Measurements from ENCODE around the gene FUS.
"Not testable (repeated sequence)": the region's sequence is repeated elsewhere in the genome, so short reads cannot be mapped to it uniquely, and the experiment has no call there.

The FUS gene

DNA sequence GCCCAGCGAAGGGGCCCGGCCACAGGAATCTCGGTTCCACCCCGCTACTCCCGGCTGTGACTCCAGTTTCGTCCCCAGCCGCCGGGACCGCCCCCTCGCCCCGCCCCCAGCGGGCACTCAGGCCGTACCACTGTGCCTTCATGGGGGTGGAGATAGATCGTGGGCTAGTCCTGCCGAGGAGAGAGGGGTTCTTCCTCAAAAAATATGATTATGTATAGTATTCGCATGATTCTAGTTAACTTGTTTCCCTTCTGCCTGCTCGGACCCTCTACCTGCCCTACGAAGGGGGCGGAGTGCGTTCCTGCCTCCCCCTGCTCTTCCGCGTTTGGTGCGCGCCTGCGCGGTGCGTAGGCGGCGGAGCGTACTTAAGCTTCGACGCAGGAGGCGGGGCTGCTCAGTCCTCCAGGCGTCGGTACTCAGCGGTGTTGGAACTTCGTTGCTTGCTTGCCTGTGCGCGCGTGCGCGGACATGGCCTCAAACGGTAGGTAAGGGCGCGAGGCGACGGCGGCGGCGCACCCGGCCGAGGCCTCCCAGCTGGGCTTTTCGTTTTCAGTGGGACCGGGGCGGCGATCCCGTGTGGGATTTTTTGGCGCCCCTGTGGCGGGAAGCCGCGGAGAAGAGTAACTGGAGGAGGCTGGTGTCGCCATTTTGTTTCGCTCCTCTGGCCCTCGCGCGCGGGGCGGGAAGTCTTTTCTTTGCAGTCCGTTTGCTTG is at the start of gene FUS:
Gene FUS (plus strand): TSS at position 393 of the 713 bp plus-strand sequence. CDS start 76 bp downstream, at position 469.
- peak; percentile 95 for DNase-seq

DNA sequence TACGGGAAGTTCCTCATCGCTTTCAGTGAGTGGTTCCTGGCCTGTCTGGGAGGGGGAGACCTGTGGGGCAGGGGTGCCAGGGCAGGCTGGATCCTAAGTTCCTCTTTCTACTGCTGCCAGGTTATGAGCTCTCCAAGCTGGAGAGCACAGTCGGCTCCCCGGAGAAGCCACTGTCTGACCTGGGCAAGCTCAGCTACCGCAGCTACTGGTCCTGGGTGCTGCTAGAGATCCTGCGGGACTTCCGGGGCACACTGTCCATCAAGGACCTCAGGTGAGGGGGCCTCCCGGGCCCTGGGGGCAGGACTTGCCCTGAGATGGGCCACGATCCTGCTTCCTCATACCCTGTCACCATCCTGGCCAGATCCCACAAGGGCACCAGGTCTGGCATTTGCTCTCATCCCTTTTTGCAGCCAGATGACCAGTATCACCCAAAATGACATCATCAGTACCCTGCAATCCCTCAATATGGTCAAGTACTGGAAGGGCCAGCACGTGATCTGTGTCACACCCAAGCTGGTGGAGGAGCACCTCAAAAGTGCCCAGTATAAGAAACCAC is 49.5 kb upstream of the FUS start:
- DNase-seq, result peak; percentile 33

DNA sequence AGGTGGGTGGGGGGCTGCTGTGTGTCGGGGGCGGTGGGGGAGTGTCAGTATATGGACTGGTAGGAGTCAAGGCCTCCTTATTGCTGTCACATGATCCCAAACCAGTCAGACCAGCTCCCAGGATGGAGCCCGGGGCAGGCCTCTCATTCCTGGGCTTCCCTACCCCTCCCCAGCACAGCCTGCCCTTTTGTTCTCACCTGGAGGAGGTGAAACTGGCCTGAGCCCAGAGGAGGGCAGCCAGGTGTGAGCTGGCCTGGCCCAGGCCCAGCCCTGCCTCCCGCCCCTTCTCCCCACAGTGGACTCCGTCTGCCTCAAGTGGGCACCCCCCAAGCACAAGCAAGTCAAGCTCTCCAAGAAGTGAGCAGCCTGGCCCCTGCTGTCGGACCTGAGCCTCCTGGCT is 49.0 kb upstream of the FUS start:
- DNase-seq, result peak; percentile 22

DNA sequence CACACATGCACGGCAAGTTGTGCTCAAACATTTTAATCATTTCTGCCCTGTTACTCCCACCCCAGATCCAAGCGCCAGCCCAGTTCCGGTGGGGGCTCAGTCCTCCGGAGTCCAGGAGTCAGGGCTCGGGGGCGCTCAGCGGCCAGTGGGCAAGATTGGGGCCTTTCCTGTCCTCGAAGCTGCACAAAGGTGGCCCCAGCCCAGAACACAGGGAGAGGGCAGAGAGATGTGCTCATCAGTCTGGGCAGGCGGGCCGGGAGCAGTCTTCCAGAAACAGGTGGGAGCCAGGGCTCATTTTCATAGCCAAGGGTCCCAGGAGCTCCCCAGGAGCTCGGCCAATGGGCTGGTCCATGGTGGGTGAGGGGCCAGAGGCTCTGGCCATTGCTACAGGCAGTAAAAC is 48.5 kb upstream of the FUS start:
- DNase-seq, result no peak

DNA sequence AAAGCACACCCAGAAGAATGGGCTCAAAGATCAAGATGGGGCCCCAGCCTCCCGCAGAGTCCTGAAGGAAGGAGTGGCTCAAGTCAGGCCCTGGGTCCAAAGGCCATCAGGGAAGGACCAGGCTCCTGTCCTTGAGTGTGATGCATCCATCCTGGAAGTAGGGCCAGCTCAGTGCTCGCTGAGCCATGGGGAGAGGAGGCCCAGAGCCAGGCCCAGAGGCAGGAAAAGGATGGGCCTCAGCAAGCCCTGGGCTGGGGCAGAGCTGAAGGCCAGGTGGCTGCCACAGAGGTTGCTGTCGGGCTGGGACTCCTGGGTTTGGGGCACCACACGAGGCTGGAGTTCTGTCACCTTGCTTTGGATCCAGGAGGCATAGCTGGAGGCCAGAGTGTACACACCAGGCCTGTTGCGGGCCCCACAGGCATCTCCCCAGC is 48.1 kb upstream of the FUS start:
- DNase-seq, result no peak

DNA sequence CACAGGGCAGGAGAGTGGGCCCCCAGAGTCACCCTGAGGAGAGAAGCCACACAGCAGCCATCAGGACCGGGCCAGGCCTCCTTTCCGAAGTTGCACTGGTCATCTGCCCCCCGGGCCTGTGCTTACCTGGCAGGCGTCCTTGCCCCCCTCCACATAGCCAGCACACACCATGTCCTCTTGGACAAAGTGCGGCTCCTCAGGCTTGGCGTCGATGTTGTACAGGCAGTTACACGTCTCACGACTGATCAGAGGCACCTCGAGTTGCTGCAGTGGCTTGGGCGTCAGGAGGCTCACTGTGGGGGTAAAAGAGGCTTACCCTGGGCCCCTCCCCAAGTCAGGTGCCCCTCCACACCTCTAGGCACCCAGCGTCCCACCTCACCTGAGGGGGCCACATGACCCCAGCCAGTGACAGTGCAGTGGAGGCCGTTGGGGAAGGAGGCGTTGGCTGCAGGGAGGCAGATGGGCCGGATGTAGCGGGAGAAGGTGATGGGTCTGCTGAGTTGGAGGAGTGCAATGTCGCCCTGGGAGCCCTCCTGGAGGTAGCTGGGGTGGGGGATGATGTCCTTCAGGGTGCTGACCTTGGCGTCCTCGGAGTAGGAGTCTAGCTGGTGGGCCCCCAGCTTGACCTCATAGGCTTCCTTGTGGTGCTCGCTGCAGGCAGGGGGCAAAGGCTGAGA is 47.5 kb upstream of the FUS start:
- DNase-seq, result peak; percentile 22

DNA sequence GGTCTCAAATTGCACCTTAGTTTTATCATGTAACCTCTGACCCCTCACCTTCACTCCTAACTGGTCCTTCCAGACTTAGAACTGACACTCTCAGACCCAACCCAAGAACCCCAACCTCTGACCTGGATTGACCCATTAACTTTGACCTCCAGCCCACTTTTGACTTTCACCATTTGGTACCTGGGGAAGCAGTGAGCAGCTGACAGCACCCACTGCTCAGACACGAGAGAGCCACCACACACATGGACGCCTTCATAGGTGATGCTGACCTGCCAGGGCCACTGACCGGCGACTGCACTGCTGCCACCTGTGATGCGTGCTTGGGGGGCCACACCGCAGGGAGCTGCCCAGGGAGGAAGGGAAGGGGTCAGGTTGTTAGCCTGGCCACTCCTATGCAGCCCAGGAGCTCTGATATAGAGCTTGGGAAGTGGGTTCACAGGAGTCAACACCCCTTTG is 46.9 kb upstream of the FUS start:
- DNase-seq, result no peak

DNA sequence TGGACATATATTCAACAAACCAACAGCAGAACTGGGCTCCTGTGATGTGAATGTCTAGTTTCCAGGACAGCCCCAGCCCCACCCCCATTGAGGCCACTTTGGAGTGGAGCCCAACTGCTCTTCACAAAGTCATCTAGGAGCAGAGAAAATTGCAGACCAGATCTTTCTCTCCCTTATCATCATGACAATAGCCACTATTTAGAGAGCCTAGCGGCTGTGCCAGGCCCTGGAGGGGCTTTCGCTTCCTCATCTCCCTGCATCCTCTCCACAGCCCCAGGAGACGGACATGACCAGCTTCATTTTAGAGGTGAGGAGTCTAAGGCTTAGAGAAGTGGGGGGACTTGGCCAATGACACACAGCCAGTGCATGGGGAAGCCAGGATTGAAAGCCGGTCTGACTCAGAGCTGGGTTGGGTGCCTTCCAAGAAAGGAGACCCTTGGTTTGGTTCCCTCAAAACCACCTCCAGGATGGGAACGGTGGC is 45.8 kb upstream of the FUS start:
- peak; percentile 57 for DNase-seq

DNA sequence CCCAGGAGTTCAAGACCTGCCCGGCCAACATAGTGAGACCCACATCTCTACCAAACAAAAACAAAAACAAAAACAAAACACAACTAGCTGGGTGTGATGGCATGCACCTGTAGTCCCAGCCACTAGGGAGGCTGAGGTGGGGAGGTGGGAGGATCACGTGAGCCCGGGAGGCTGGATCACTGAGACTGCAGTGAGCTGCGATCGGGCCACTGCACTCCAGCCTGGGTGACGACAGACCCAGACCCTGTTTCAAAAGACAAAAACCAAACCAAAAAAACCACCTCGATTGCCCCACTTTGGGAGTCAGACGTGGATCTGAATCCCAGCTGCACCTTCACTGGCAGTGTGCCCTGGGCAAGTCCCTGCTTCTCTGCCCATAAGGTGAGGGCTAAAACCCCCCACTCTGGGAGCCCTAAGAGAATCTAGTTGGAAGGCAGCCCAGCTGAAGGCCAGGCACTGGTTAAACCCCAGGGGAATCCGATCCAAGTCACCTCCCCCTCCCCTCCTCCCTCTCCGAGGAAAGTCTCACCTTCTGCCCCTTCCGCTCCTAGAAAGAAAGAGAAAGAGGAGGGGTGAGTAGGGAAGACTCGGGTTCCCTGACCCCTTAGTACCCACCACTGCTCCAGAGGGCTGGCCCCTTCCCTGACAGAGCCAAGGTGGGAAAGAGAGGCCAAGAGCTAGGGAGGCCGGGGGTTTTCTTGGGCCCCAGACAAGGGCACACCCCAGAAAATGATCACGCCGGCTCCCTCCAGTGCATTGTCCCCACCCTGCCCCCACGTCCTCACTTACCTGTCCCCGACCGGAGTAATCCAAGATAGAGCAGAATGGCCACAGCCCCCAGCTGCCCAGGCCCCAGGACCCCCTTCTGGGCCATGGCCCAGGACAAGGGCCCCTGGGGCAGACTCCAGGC is 45.1 kb upstream of the FUS start:
- DNase-seq, result peak; percentile 30

DNA sequence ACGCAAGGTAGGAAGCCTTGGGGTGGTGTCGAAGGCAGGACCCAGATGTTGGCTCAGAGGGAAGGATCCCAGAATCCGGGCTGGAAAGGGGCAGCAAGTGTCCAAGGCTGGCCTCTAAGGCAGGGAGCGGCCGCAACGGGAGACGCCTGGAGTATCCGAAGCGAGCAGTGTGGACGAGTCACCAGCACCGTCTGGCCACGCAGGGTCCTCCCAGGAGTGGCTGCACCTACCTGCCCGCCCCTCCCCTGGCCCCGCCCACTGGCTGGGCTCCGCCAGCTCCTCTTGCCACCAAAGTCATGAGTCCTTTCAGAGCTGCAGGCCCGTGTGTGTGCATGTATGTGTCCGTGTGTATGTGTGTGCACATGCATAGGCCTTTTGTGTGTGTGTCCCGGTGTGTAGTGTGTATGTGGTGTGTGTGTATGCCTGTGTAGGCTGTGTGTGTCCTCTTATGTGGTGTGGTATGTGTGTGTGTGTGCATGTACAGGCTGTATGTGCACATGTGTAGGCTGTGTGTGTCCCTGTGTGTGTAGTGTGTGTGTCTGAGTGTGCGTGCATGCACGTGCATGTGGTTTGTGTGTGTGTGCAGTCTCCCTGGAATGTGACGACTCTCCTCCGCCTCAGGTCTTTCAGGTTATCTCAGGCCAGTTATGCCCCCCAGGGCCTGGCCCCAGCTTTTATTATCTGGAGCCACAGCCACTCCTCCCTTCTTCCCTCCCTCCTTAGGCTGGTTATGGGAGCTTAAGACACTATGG is 44.2 kb upstream of the FUS start, which contains the start of gene PRSS8:
Gene PRSS8 (minus strand): TSS at position 193 of the 752 bp plus-strand sequence. CDS start 229 bp downstream, outside the sequence.
- peak; percentile 25 for DNase-seq

DNA sequence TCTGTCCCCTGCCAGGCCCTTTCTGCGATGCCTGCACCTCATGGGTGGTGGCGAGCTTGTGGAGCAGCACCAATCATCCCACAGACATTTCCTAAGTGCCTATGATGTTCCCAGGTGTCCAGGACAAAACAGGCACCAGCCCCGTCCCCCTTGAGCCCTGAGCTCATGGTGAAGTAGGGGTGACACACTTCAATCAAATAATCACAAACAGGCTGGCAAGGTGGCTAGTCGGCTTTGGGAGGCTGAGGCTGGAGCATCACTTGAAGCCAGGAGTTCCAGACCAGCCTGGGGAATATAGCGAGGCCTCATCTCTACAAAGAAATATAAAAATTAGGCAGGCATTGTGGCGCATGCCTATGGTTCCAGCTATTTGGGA is 43.7 kb upstream of the FUS start:
- DNase-seq, result no peak

DNA sequence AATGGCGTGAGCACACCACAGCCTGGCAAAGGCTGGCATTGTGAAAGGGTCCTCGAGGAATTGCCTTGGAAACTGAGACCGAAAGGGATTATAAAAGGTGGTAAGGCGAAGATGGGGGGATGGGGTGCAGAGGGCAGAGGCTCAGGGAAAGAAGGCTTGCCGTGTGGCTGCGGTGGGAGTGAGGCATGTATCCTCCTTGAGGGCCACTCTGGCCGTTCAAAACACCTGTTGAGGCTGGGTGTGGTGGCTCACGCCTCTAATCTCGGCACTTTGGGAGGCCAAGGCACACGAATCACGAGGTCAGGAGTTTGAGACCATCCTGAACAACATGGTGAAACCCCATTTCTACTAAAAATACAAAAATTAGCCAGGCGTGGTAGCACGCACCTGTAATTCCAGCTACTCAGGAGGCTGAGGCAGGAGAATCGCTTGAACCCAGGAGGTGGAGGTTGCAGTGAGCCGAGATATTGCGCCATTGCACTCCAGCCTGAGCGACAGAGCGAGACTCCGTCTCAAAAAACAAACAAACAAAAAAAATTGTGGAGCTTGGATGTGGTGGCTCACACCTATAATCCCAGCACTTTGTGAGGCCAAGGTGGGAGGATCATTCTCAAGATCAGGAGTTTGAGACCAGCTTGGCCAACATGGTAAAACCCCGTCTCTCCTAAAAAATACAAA is 43.0 kb upstream of the FUS start:
- not testable (repeated sequence) for DNase-seq

DNA sequence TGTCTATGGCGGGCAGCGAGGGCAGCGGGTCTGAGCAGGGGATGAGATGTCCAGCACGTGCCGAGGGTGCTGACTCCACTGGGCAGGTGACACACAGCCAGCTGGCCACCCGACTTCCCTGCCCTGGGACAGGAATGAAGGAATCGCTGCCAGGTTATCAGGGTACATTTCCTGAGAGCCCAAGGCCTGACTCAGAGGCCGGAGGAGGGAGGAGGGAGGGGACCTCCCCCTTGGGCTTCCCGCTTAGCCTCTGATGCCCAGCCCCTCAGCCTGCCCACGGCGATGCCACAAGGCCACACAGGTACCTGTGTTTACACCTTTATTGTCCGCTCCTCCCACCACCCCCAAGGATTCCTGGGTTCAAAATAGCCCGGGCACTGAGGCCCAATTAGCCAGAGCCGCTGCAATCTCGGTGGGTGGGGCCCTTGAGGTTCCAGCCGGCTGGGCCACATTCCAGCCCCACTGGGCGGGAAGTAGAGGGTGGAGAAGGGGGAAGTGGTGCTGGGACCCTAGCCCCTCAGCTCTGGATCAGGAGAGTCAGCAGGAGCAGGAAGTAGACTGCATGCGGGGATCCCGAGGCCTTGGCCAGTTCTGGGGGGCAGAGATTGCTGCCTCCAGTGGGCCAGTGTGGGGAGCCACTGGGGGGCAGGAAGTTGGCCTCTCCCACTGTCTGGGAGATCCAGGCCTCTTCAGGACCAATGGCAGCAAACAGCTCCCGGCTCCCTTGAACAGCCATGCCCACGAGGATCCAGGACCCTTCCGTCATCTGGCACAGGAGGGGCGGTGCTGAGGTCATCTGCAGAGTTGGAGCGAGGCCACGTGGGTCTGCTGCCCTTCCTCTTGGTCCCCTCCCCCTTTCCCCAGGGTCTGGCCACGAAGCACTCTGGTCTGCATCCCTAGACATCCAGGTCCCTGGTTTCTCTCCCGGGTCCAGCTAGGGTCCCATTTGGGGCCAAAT is 41.0 kb upstream of the FUS start:
- peak; percentile 30 for DNase-seq

DNA sequence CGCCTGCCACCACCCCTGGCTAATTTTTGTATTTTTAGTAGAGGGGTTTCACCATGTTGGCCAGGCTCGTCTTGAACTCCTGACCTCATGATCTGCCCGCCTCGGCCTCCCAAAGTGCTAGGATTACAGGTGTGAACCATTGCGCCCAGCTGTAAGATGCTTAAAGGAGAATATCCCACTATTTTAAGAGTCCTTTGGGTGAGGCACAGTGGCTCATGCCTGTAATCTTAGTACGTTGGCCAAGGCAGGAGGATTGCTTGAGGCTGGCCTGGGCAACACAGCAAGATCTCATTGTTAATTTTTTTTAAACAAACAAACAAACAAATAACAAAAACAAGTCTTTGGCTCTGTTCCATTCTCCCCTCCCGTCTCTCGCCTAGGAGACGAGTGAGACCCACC is 38.9 kb upstream of the FUS start:
- not testable (repeated sequence) for DNase-seq

DNA sequence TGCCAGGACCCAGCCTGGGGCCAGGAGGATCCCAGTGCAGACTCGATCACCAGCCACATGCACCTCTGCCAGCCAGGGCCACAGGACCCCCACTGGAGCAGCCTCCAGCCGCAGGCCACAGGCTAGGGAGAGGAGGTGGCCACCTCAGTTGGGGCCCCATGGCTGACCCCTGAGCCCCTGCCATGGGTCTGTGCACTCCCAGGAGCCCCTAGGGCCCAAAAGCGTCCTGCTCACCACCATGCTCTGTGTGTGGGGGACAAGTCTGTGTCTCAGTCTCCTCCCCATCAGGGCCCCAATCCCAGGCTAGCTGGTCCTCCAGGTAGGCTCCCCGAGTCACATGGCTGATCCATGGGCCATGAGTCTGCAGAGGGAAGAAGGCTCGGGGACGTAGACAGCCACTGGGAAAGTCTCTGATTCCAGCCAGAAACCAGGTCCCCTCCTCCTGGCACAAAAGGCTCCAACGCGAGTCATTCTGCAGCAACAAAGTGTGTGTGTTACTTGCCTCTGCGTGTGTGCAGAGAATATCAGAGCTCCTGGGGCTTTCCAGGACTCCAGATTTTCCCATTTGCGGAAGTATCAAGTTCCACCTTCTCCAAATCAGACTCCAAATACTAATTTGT is 38.3 kb upstream of the FUS start:
- peak; percentile 83 for DNase-seq

DNA sequence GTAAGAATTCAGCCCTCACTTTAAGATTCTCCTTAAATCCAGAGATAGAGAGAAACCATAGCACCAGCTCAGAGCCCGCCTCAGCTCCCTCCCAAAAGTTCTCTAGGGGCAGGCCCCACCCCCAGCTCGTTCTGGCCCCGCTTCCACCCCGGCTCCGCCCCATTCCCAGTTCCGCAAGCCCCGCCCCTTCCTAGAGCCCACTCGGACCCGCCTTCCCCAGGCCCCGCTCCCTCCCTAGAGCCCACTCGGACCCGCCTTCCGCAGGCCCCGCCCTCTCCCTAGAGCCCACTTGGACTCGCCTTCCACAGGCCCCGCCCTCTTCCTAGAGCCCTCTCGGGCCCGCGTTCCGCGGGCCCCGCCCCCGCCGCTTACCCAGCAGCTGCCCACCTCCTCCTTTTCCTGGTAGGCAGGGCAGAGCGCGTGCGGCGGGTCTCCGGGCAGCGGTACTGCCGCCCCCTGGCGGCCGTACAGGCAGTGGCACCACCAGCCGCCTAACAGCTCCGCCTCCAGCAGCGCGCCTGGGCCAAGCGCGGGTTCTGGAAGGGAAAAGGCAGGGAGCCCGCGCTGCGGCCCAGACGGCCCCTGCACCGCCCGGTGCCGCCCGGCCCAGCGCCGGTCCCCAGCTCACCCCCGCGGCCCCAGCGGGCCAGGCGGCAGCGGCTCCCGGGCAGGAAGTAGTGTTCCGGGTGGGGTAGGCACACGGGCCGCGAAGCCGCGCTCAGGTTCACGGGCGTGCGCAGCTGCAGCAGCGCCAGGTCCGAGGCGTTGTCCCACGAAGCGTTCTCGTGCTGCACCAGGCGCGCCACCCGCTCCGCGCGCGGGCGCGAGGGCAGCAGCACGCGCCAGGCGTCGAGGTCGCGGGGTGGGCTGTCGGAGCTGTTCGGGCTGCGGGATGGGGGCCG is 37.6 kb upstream of the FUS start:
- peak; percentile 100 for DNase-seq

DNA sequence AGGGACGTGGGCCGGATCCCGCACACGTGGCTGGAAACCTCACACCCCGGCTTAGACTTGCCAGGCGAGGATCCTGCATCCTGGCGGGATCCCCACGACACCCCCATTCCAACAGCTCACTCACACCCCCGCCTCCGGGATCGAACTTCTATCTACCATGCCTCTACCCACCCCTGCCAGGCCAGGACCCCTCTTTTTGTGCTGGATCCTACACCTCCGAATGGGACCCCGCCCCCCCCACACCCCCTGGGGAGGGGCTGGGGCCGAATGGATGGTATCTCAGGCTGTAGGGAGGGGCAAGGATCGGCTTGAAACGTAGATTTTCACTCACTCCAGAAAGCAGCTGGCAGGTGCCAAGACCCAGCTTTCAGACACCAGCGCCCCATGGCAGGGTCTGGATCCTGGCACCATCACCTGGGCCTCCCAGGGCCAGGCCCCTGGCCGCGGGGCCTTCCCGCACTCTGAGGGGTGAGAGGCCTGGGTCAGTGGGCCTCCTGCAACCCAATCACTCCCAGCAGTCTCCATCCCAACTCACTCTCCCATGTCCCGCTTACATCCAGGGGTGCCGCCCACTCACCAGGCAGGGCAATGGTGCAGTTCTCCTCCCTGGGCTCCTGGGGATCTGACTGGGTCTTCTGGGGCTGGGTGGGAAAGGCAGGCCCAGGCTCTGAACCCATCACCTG is 36.8 kb upstream of the FUS start:
- peak; percentile 61 for DNase-seq

DNA sequence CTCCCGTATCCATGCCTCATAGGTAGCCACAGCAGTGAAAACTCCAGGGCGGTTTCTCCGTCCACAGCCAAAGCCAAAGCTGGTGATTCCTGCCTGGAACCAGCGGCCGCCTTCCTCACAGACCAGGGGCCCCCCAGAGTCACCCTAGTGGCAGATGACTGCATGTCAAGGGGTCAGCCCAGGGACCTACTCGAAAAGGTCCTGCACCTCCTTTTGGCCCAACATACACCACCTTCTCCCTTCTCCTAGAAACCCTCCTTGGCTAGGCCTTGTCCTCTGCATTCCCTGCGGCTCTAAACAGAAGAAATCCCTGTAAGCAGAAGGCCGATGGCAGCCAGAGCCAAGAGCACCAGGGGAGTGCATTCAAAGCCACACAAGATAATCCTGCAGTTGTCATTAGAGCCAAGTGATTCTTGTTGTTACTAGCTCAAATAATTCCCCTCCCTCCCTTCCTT is 36.2 kb upstream of the FUS start:
- DNase-seq, result peak; percentile 22
